GM21526 (cell line): ENCODE results near the gene NFE2L1.

ENCODE experiments used
- ATAC-seq: cut with Tn5 transposase; IDR thresholded peaks from one replicate; pipeline ENCODE4 v1.9.1; 2021; ENCODE audit warnings: moderate library complexity; ENCODE audit not compliant: unreplicated experiment, low FRiP score

Gene NFE2L1

GRCh38 chr17:48104440-48104839 lies 56.3 kb downstream of the NFE2L1 start:
- no peak for ATAC-seq

GRCh38 chr17:48106802-48107136 lies 58.6 kb downstream of the NFE2L1 start:
- no peak for ATAC-seq

GRCh38 chr17:48107137-48108055 lies 59.2 kb downstream of the NFE2L1 start, which contains the start of gene SNX11:
SNX11 (plus strand) TSS chr17:48107766; CDS start chr17:48112044, 4,278 bp downstream.
- ATAC-seq, result peak; percentile 68

GRCh38 chr17:48110761-48111160 lies 62.6 kb downstream of the NFE2L1 start:
- ATAC-seq, result no peak
